ENCODE measurements around the gene BMP3. TPM values are rescaled to one million over a fixed set of nuclear protein-coding genes. Genes with fewer than 3 reads are reported as not detected.

Gene BMP3
- total RNA-seq, 1 donor from 2014 or later: 1.6 TPM

GRCh38 chr4:81065446-81065845 lies 34.9 kb downstream of the BMP3 start:
- H3K27ac ChIP-seq (ENCODE audit: low read depth, low read length): no peak overlapping the region
- H3K4me3 ChIP-seq (ENCODE audit: low read length in 3 of 3): no peak overlapping the region
- peaks cover 0 to 3% (median 0%) of the 10 kb centered on the region in 3 donors for H3K4me1 ChIP-seq (ENCODE audit: control insufficient read depth in 3 of 3, insufficient read depth in 3 of 3, low read length in 3 of 3)
- H3K9ac ChIP-seq (ENCODE audit: low read depth in 1 of 3, low read length in 3 of 3): no peak overlapping the region
- H3K27me3 ChIP-seq (ENCODE audit: control insufficient read depth in 3 of 3, insufficient read depth in 3 of 3, low read length in 3 of 3): no peaks in the 10 kb centered on the region
- no peaks in the 10 kb centered on the region for H3K36me3 ChIP-seq (ENCODE audit: control insufficient read depth in 3 of 3, insufficient read depth in 3 of 3, low read length in 3 of 3)
- no peaks in the 10 kb centered on the region for H3K9me3 ChIP-seq (ENCODE audit: control insufficient read depth in 3 of 3, low read length in 3 of 3)

GRCh38 chr4:81069706-81070331 lies 39.3 kb downstream of the BMP3 start:
- Histone ChIP-seq H3K27me3 (ENCODE audit: control insufficient read depth in 3 of 3, insufficient read depth in 3 of 3, low read length in 3 of 3) (no peaks in the 10 kb centered on the region), H3K27ac (ENCODE audit: low read depth, low read length) (no peak overlapping the region), H3K9me3 (ENCODE audit: control insufficient read depth in 3 of 3, low read length in 3 of 3) (no peaks in the 10 kb centered on the region), H3K4me1 (ENCODE audit: control insufficient read depth in 3 of 3, insufficient read depth in 3 of 3, low read length in 3 of 3) (peaks cover 0 to 3% (median 0%) of the 10 kb centered on the region in 3 donors), H3K36me3 (ENCODE audit: control insufficient read depth in 3 of 3, insufficient read depth in 3 of 3, low read length in 3 of 3) (no peaks in the 10 kb centered on the region), H3K4me3 (ENCODE audit: low read length in 3 of 3) (no peak overlapping the region), H3K9ac (ENCODE audit: low read depth in 1 of 3, low read length in 3 of 3) (no peak overlapping the region)

GRCh38 chr4:81071013-81071412 lies 40.5 kb downstream of the BMP3 start:
- Histone ChIP-seq H3K9ac (ENCODE audit: low read depth in 1 of 3, low read length in 3 of 3) (no peak overlapping the region), H3K9me3 (ENCODE audit: control insufficient read depth in 3 of 3, low read length in 3 of 3) (no peaks in the 10 kb centered on the region), H3K27me3 (ENCODE audit: control insufficient read depth in 3 of 3, insufficient read depth in 3 of 3, low read length in 3 of 3) (no peaks in the 10 kb centered on the region)

GRCh38 chr4:81081156-81081555 lies 50.6 kb downstream of the BMP3 start:
- Histone ChIP-seq H3K9ac (ENCODE audit: low read depth in 1 of 3, low read length in 3 of 3) (no peak overlapping the region), H3K9me3 (ENCODE audit: control insufficient read depth in 3 of 3, low read length in 3 of 3) (no peaks in the 10 kb centered on the region), H3K27ac (ENCODE audit: low read depth, low read length) (no peak overlapping the region), H3K4me3 (ENCODE audit: low read length in 3 of 3) (no peak overlapping the region), H3K27me3 (ENCODE audit: control insufficient read depth in 3 of 3, insufficient read depth in 3 of 3, low read length in 3 of 3) (no peaks in the 10 kb centered on the region), H3K36me3 (ENCODE audit: control insufficient read depth in 3 of 3, insufficient read depth in 3 of 3, low read length in 3 of 3) (no peaks in the 10 kb centered on the region), H3K4me1 (ENCODE audit: control insufficient read depth in 3 of 3, insufficient read depth in 3 of 3, low read length in 3 of 3) (no peaks in the 10 kb centered on the region)

More at GRCh38 chr4:81071013-81071412, 40.5 kb downstream of the BMP3 start:
- no peak overlapping the region for H3K27ac ChIP-seq (ENCODE audit: low read depth, low read length)
- no peaks in the 10 kb centered on the region for H3K36me3 ChIP-seq (ENCODE audit: control insufficient read depth in 3 of 3, insufficient read depth in 3 of 3, low read length in 3 of 3)
- peaks cover 0 to 3% (median 0%) of the 10 kb centered on the region in 3 donors for H3K4me1 ChIP-seq (ENCODE audit: control insufficient read depth in 3 of 3, insufficient read depth in 3 of 3, low read length in 3 of 3)
- no peak overlapping the region for H3K4me3 ChIP-seq (ENCODE audit: low read length in 3 of 3)

GRCh38 chr4:81084029-81084428 lies 53.5 kb downstream of the BMP3 start:
- Histone ChIP-seq H3K9ac (ENCODE audit: low read depth in 1 of 3, low read length in 3 of 3) (no peak overlapping the region), H3K27ac (ENCODE audit: low read depth, low read length) (no peak overlapping the region), H3K36me3 (ENCODE audit: control insufficient read depth in 3 of 3, insufficient read depth in 3 of 3, low read length in 3 of 3) (no peaks in the 10 kb centered on the region), H3K9me3 (ENCODE audit: control insufficient read depth in 3 of 3, low read length in 3 of 3) (no peaks in the 10 kb centered on the region), H3K4me3 (ENCODE audit: low read length in 3 of 3) (no peak overlapping the region), H3K4me1 (ENCODE audit: control insufficient read depth in 3 of 3, insufficient read depth in 3 of 3, low read length in 3 of 3) (no peaks in the 10 kb centered on the region), H3K27me3 (ENCODE audit: control insufficient read depth in 3 of 3, insufficient read depth in 3 of 3, low read length in 3 of 3) (no peaks in the 10 kb centered on the region)

- H3K27ac ChIP-seq (ENCODE audit: low read depth, low read length): no peak overlapping the region
- H3K36me3 ChIP-seq (ENCODE audit: control insufficient read depth in 3 of 3, insufficient read depth in 3 of 3, low read length in 3 of 3): no peaks in the 10 kb centered on the region
- no peaks in the 10 kb centered on the region for H3K27me3 ChIP-seq (ENCODE audit: control insufficient read depth in 3 of 3, insufficient read depth in 3 of 3, low read length in 3 of 3)
- H3K4me3 ChIP-seq (ENCODE audit: low read length in 3 of 3): no peak overlapping the region
- H3K4me1 ChIP-seq (ENCODE audit: control insufficient read depth in 3 of 3, insufficient read depth in 3 of 3, low read length in 3 of 3): no peaks in the 10 kb centered on the region
- H3K9ac ChIP-seq (ENCODE audit: low read depth in 1 of 3, low read length in 3 of 3): no peak overlapping the region
- no peaks in the 10 kb centered on the region for H3K9me3 ChIP-seq (ENCODE audit: control insufficient read depth in 3 of 3, low read length in 3 of 3)
Observed at GRCh38 chr4:81084634-81085033, 54.1 kb downstream of the BMP3 start.

- Histone ChIP-seq H3K4me3 (ENCODE audit: low read length in 3 of 3) (no peak overlapping the region), H3K36me3 (ENCODE audit: control insufficient read depth in 3 of 3, insufficient read depth in 3 of 3, low read length in 3 of 3) (no peaks in the 10 kb centered on the region), H3K27me3 (ENCODE audit: control insufficient read depth in 3 of 3, insufficient read depth in 3 of 3, low read length in 3 of 3) (no peaks in the 10 kb centered on the region)
Observed at GRCh38 chr4:81085291-81085690, 54.8 kb downstream of the BMP3 start.

GRCh38 chr4:81085979-81086378 lies 55.5 kb downstream of the BMP3 start:
- no peak overlapping the region for H3K9ac ChIP-seq (ENCODE audit: low read depth in 1 of 3, low read length in 3 of 3)
- H3K4me3 ChIP-seq (ENCODE audit: low read length in 3 of 3): no peak overlapping the region
- H3K9me3 ChIP-seq (ENCODE audit: control insufficient read depth in 3 of 3, low read length in 3 of 3): no peaks in the 10 kb centered on the region

More at GRCh38 chr4:81085291-81085690, 54.8 kb downstream of the BMP3 start:
- Histone ChIP-seq H3K27ac (ENCODE audit: low read depth, low read length) (no peak overlapping the region), H3K9me3 (ENCODE audit: control insufficient read depth in 3 of 3, low read length in 3 of 3) (no peaks in the 10 kb centered on the region), H3K9ac (ENCODE audit: low read depth in 1 of 3, low read length in 3 of 3) (no peak overlapping the region), H3K4me1 (ENCODE audit: control insufficient read depth in 3 of 3, insufficient read depth in 3 of 3, low read length in 3 of 3) (no peaks in the 10 kb centered on the region)

GRCh38 chr4:81093720-81094401 lies 63.4 kb downstream of the BMP3 start:
- Histone ChIP-seq H3K27me3 (ENCODE audit: control insufficient read depth in 3 of 3, insufficient read depth in 3 of 3, low read length in 3 of 3) (no peaks in the 10 kb centered on the region), H3K27ac (ENCODE audit: low read depth, low read length) (no peak overlapping the region), H3K4me1 (ENCODE audit: control insufficient read depth in 3 of 3, insufficient read depth in 3 of 3, low read length in 3 of 3) (no peaks in the 10 kb centered on the region)

More at GRCh38 chr4:81085979-81086378, 55.5 kb downstream of the BMP3 start:
- H3K36me3 ChIP-seq (ENCODE audit: control insufficient read depth in 3 of 3, insufficient read depth in 3 of 3, low read length in 3 of 3): no peaks in the 10 kb centered on the region
- H3K27me3 ChIP-seq (ENCODE audit: control insufficient read depth in 3 of 3, insufficient read depth in 3 of 3, low read length in 3 of 3): no peaks in the 10 kb centered on the region
- no peak overlapping the region for H3K27ac ChIP-seq (ENCODE audit: low read depth, low read length)
- no peaks in the 10 kb centered on the region for H3K4me1 ChIP-seq (ENCODE audit: control insufficient read depth in 3 of 3, insufficient read depth in 3 of 3, low read length in 3 of 3)

GRCh38 chr4:81095389-81095788 lies 64.9 kb downstream of the BMP3 start:
- Histone ChIP-seq H3K9ac (ENCODE audit: low read depth in 1 of 3, low read length in 3 of 3) (no peak overlapping the region), H3K36me3 (ENCODE audit: control insufficient read depth in 3 of 3, insufficient read depth in 3 of 3, low read length in 3 of 3) (no peaks in the 10 kb centered on the region), H3K4me1 (ENCODE audit: control insufficient read depth in 3 of 3, insufficient read depth in 3 of 3, low read length in 3 of 3) (no peaks in the 10 kb centered on the region), H3K27me3 (ENCODE audit: control insufficient read depth in 3 of 3, insufficient read depth in 3 of 3, low read length in 3 of 3) (no peaks in the 10 kb centered on the region), H3K4me3 (ENCODE audit: low read length in 3 of 3) (no peak overlapping the region), H3K9me3 (ENCODE audit: control insufficient read depth in 3 of 3, low read length in 3 of 3) (no peaks in the 10 kb centered on the region), H3K27ac (ENCODE audit: low read depth, low read length) (no peak overlapping the region)

More at GRCh38 chr4:81093720-81094401, 63.4 kb downstream of the BMP3 start:
- no peaks in the 10 kb centered on the region for H3K36me3 ChIP-seq (ENCODE audit: control insufficient read depth in 3 of 3, insufficient read depth in 3 of 3, low read length in 3 of 3)
- H3K4me3 ChIP-seq (ENCODE audit: low read length in 3 of 3): no peak overlapping the region
- no peaks in the 10 kb centered on the region for H3K9me3 ChIP-seq (ENCODE audit: control insufficient read depth in 3 of 3, low read length in 3 of 3)
- no peak overlapping the region for H3K9ac ChIP-seq (ENCODE audit: low read depth in 1 of 3, low read length in 3 of 3)
